ENCODE data around the gene GPC5.
"Not testable (repeated sequence)": the region's sequence is repeated elsewhere in the genome, so short reads cannot be mapped to it uniquely, and the experiment has no call there.

GPC5 gene

DNA sequence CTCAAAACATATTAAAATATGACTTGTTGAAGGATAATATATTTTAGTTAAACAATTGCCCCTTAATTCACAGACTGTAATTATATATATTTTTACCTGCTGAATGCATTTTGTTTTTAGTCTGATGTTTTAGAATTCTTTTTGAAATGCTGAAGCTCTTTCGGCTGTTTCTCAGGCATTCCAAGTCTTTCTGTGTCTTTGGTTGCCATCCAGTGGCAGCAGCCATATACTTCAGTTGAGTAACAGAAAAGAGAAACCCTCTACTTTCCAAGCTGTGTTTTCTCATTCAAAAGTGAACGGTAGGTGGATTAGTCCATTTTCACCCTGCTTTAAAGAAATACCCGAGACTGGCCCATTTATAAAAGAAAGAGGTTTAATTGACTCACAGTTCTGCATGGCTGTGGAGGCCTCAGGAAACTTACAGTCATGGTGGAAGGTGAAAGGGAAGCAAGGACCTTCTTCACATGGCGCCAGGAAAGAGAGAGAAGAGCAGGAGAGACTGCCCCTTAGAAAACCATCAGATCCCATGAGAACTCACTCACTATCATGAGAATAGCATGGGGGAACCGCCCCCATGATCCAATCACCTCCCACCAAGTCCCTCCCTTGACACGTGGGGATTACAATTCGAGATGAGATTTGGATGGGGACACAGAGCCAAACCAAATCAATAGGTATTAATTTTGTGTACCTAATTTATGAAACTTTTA is 383.7 kb downstream of the GPC5 start:
- H3K4me3 ChIP-seq (ENCODE audit: low read depth, low read length); H3K9me3 ChIP-seq (ENCODE audit: control insufficient read depth, insufficient read depth, low read depth, low read length); H3K4me1 ChIP-seq (ENCODE audit: control insufficient read depth, insufficient read depth, low read length); H3K36me3 ChIP-seq (ENCODE audit: control insufficient read depth in 2 of 2, insufficient read depth in 1 of 2, low read length in 2 of 2); POLR2A ChIA-PET; H3K27ac ChIP-seq (ENCODE audit: extremely low read depth, low read depth, low read length): not testable (repeated sequence)
- CTCF ChIA-PET, result interaction anchor here (0.6 kb wide), 1 partner anchor 456 kb away, joined by 3 read pairs; no protein-coding TSS in a partner anchor
- TF ChIP-seq ZNF654 (tag by site-specific recombination; IDR thresholded peaks at IDR 0.05; ENCODE audit: low read depth), result peak; percentile 12; the same call in 1 of the 2 replicates

- no peak overlapping the region for H3K27ac ChIP-seq (ENCODE audit: extremely low read depth, low read depth, low read length)
- H3K9me3 ChIP-seq (ENCODE audit: control insufficient read depth, insufficient read depth, low read depth, low read length), result no peaks in the 10 kb centered on the region
- H3K36me3 ChIP-seq (ENCODE audit: control insufficient read depth in 2 of 2, insufficient read depth in 1 of 2, low read length in 2 of 2), result no peaks in the 10 kb centered on the region
- no peaks in the 10 kb centered on the region for H3K4me1 ChIP-seq (ENCODE audit: control insufficient read depth, insufficient read depth, low read length)
- CTCF ChIA-PET, result no interaction called here
- POLR2A ChIA-PET, result no interaction called here
- no peak overlapping the region for H3K4me3 ChIP-seq (ENCODE audit: low read depth, low read length)
- TF ChIP-seq ZNF776 (tag by site-specific recombination; IDR thresholded peaks at IDR 0.05; ENCODE audit: borderline replicate concordance) (no peak), ZNF571 (tag by site-specific recombination; IDR thresholded peaks at IDR 0.05) (no peak), ZNF558 (tag by site-specific recombination; IDR thresholded peaks at IDR 0.05) (no peak), SCRT2 (tag by site-specific recombination; IDR thresholded peaks at IDR 0.05) (no peak), BCL11B (tag by site-specific recombination; IDR thresholded peaks at IDR 0.05; ENCODE audit: low read depth) (no peak), ZNF704 (tag by site-specific recombination; IDR thresholded peaks at IDR 0.05) (no peak), KLF1 (tag by site-specific recombination; IDR thresholded peaks at IDR 0.05) (no peak), ZNF132 (tag by site-specific recombination; IDR thresholded peaks at IDR 0.05; ENCODE audit: borderline replicate concordance) (no peak), SP3 (tag by site-specific recombination; IDR thresholded peaks at IDR 0.05) (no peak), ZNF146 (tag by site-specific recombination; IDR thresholded peaks at IDR 0.05) (no peak), ZNF501 (tag by site-specific recombination; IDR thresholded peaks at IDR 0.05) (no peak), ZNF596 (tag by site-specific recombination; IDR thresholded peaks at IDR 0.05) (no peak), ZNF660 (tag by site-specific recombination; IDR thresholded peaks at IDR 0.05) (no peak), ZNF19 (tag by site-specific recombination; IDR thresholded peaks at IDR 0.05; ENCODE audit: low read depth) (no peak), ZNF544 (tag by site-specific recombination; IDR thresholded peaks at IDR 0.05) (no peak), ZNF362 (tag by site-specific recombination; IDR thresholded peaks at IDR 0.05) (no peak), ZNF335 (tag by site-specific recombination; conservative IDR thresholded peaks at IDR 0.05) (no peak), ZNF10 (tag by site-specific recombination; IDR thresholded peaks at IDR 0.05) (no peak), KLF10 (tag by site-specific recombination; IDR thresholded peaks at IDR 0.05) (no peak)
- TF ChIP-seq, protein P1, sequence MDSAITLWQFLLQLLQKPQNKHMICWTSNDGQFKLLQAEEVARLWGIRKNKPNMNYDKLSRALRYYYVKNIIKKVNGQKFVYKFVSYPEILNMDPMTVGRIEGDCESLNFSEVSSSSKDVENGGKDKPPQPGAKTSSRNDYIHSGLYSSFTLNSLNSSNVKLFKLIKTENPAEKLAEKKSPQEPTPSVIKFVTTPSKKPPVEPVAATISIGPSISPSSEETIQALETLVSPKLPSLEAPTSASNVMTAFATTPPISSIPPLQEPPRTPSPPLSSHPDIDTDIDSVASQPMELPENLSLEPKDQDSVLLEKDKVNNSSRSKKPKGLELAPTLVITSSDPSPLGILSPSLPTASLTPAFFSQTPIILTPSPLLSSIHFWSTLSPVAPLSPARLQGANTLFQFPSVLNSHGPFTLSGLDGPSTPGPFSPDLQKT (IDR thresholded peaks at IDR 0.05; ENCODE audit: borderline replicate concordance, low read depth, low read length), result no peak
These were observed 387.2 kb downstream of the GPC5 start for GRCh38 chr13:91785431-91786119.

All from HEK293 (cell line).